A673 (cell line): ENCODE data around the gene RANBP10. TPM values are rescaled to one million over a fixed set of nuclear protein-coding genes. Genes with fewer than 3 reads are reported as not detected.

Source experiments
- BruUV-seq: library from RNA; stranded (reverse); fragments of 400-500 nt; replicated peaks from 2 replicates; lab custom pipeline; 2021; lab: Mats Ljungman, UMichigan
- CTCF ChIA-PET: fragments of 300-600 bp; sonication (Branson Sonifier 250); formaldehyde crosslinking; loops from one replicate; lab custom pipeline; 2022; ENCODE audit warnings: antibody characterized with exemption; lab: Charles Lee
- POLR2A ChIA-PET: fragments of 300-600 bp; sonication (Branson Sonifier 250); formaldehyde crosslinking; loops from one replicate; lab custom pipeline; 2022; ENCODE audit warnings: antibody characterized with exemption; ENCODE audit not compliant: low non-redundant PET; lab: Charles Lee
- DNase-seq: peaks from one replicate; pipeline ENCODE4 v3.0.0-alpha.2; 2015; ENCODE audit warnings: low spot score
- H3K27ac ChIP-seq: fragments of 200-600 bp; sonication (generic); 2 replicates; pipeline ENCODE4 v1.5.1; 2016; ENCODE audit warnings: mixed run types, low read depth, mild to moderate bottlenecking, mixed read lengths, antibody characterized with exemption, low read length; ENCODE audit not compliant: poor library complexity, severe bottlenecking
- H3K27me3 ChIP-seq: fragments of 200-600 bp; sonication (generic); replicated peaks from 2 replicates; pipeline ENCODE4 v1.6.1; 2017; ENCODE audit warnings: mixed run types, low read depth, mild to moderate bottlenecking, mixed read lengths, antibody characterized with exemption, low read length; ENCODE audit not compliant: insufficient read depth, poor library complexity
- H3K36me3 ChIP-seq: fragments of 200-600 bp; sonication (generic); 2 replicates; pipeline ENCODE4 v1.6.1; 2016; ENCODE audit warnings: mixed run types, mild to moderate bottlenecking, mixed read lengths, antibody characterized with exemption, low read length; ENCODE audit not compliant: insufficient read depth, poor library complexity, severe bottlenecking
- H3K4me1 ChIP-seq: fragments of 200-600 bp; sonication (generic); 2 replicates; pipeline ENCODE4 v1.6.1; 2017; ENCODE audit warnings: mixed run types, mild to moderate bottlenecking, mixed read lengths, antibody characterized with exemption, low read length; ENCODE audit not compliant: insufficient read depth, poor library complexity, severe bottlenecking
- H3K4me3 ChIP-seq: fragments of 200-600 bp; sonication (generic); 2 replicates; pipeline ENCODE4 v1.5.1; 2016; ENCODE audit warnings: low read depth, mixed run types, mild to moderate bottlenecking, mixed read lengths, low read length; ENCODE audit not compliant: poor library complexity, severe bottlenecking
- H3K9me3 ChIP-seq: fragments of 200-600 bp; sonication (generic); 2 replicates; pipeline ENCODE4 v1.6.1; 2016; ENCODE audit warnings: mixed run types, low read depth, mild to moderate bottlenecking, mixed read lengths, antibody characterized with exemption, low read length; ENCODE audit not compliant: poor library complexity, severe bottlenecking
- CTCF ChIP-seq: fragments of 300-800, 200-600 bp; sonication (generic); conservative IDR thresholded peaks from 2 replicates; pipeline ENCODE4 v1.5.1; 2017; ENCODE audit warnings: low read depth, mild to moderate bottlenecking, antibody characterized with exemption, low read length, moderate library complexity, mixed read lengths
- EZH2 ChIP-seq: fragments of 200-600 bp; sonication (generic); IDR thresholded peaks from 2 replicates; pipeline ENCODE4 v1.6.1; 2017; ENCODE audit warnings: borderline replicate concordance, low read depth, mild to moderate bottlenecking, mixed read lengths, antibody characterized with exemption, low read length; ENCODE audit not compliant: poor library complexity, severe bottlenecking
- intact Hi-C: fragments of 100-400 bp; cut with micrococcal nuclease; formaldehyde crosslinking; loops from one replicate; pipeline ENCODE4 v1.10.0; 2022; ENCODE audit not compliant: unreplicated experiment
- total RNA-seq: library from RNA; stranded (reverse); gene quantifications from 2 replicates; pipeline ENCODE4 v1.2.3, GENCODE V29; 2021

RANBP10 gene
- total RNA-seq, 1 experiment from 2014 or later = 28.0 TPM

- POLR2A ChIA-PET = no interaction called here
- DNase-seq = no peak
These were observed 128.6 kb downstream of the RANBP10 start for GRCh38 chr16:67677712-67678111.

GRCh38 chr16:67676939-67677338 is 129.4 kb downstream of the RANBP10 start:
- TF ChIP-seq EZH2 (no peak), CTCF (no peak)
- Histone ChIP-seq H3K36me3 (no peaks in the 10 kb centered on the region), H3K27me3 (no peaks in the 10 kb centered on the region), H3K4me3 (no peak overlapping the region), H3K9me3 (no peaks in the 10 kb centered on the region), H3K4me1 (peaks cover 19% of the 10 kb centered on the region), H3K27ac (no peak overlapping the region)
- CTCF ChIA-PET = no interaction called here
- intact Hi-C loops = no loop called here
- POLR2A ChIA-PET = no interaction called here
- DNase-seq = no peak
- BruUV-seq = no TSS peak

More at GRCh38 chr16:67677712-67678111, 128.6 kb downstream of the RANBP10 start:
- no TSS peak for BruUV-seq
- Histone ChIP-seq H3K4me1 (peaks cover 19% of the 10 kb centered on the region), H3K27ac (no peak overlapping the region), H3K9me3 (no peaks in the 10 kb centered on the region), H3K36me3 (peaks cover 1% of the 10 kb centered on the region), H3K4me3 (no peak overlapping the region), H3K27me3 (no peaks in the 10 kb centered on the region)
- CTCF ChIA-PET = interaction anchor here (0.7 kb wide), 1 partner anchor 171 kb away, joined by 5 read pairs; no protein-coding TSS in a partner anchor
- intact Hi-C loops = no loop called here
- TF ChIP-seq CTCF = no peak
- TF ChIP-seq EZH2 = no peak

GRCh38 chr16:67676516-67676915 is 129.8 kb downstream of the RANBP10 start:
- BruUV-seq = no TSS peak
- Histone ChIP-seq H3K27ac (no peak overlapping the region), H3K9me3 (no peaks in the 10 kb centered on the region), H3K36me3 (no peaks in the 10 kb centered on the region), H3K4me1 (peaks cover 19% of the 10 kb centered on the region), H3K4me3 (no peak overlapping the region), H3K27me3 (no peaks in the 10 kb centered on the region)
- TF ChIP-seq CTCF (no peak), EZH2 (no peak)
- ChIA-PET CTCF (no interaction called here), POLR2A (no interaction called here)
- intact Hi-C loops = no loop called here
- no peak for DNase-seq
